GM19438 (cell line): Measurements from ENCODE around the gene GDA.
"Not testable (repeated sequence)": the region's sequence is repeated elsewhere in the genome, so short reads cannot be mapped to it uniquely, and the experiment has no call there.

Experiments
- ATAC-seq: cut with Tn5 transposase; IDR thresholded peaks from one replicate; pipeline ENCODE4 v1.9.1; 2021; ENCODE audit warnings: low read depth; ENCODE audit not compliant: unreplicated experiment

The GDA gene

GRCh38 chr9:72271613-72272478 lies 122.6 kb downstream of the GDA start:
- peak; percentile 48 for ATAC-seq

- no peak for ATAC-seq
Measured at GRCh38 chr9:72274441-72274840, 125.2 kb downstream of the GDA start.

- ATAC-seq, result no peak
Measured at GRCh38 chr9:72274916-72275315, 125.7 kb downstream of the GDA start.

GRCh38 chr9:72276429-72276828 lies 127.2 kb downstream of the GDA start:
- ATAC-seq, result no peak

GRCh38 chr9:72278959-72279358 lies 129.7 kb downstream of the GDA start:
- ATAC-seq, result peak; percentile 62

- peak; percentile 78 for ATAC-seq
Measured at GRCh38 chr9:72280913-72281500, 131.8 kb downstream of the GDA start.

GRCh38 chr9:72289401-72289800 lies 140.2 kb downstream of the GDA start:
- no peak for ATAC-seq

- no peak for ATAC-seq
Measured at GRCh38 chr9:72290311-72290710, 141.1 kb downstream of the GDA start.

- not testable (repeated sequence) for ATAC-seq
Measured at GRCh38 chr9:72291576-72291975, 142.3 kb downstream of the GDA start.

- ATAC-seq, result peak; percentile 55
Measured at GRCh38 chr9:72292256-72292682, 143.0 kb downstream of the GDA start.

- no peak for ATAC-seq
Measured at GRCh38 chr9:72292874-72293607, 143.8 kb downstream of the GDA start.

GRCh38 chr9:72294936-72295335 lies 145.7 kb downstream of the GDA start:
- ATAC-seq, result no peak

GRCh38 chr9:72297516-72297915 lies 148.3 kb downstream of the GDA start:
- ATAC-seq, result no peak

GRCh38 chr9:72299017-72299603 lies 149.9 kb downstream of the GDA start:
- no peak for ATAC-seq

GRCh38 chr9:72300873-72301272 lies 151.6 kb downstream of the GDA start:
- ATAC-seq, result no peak
